H1 (cell line): ENCODE data around the gene TP53BP2. TPM values are rescaled to one million over a fixed set of nuclear protein-coding genes. Genes with fewer than 3 reads are reported as not detected.

ENCODE experiments used
- CTBP2 ChIP-seq: IDR thresholded peaks from 2 replicates; pipeline ENCODE4 v1.7.0; 2011; ENCODE audit warnings: borderline replicate concordance, mild to moderate bottlenecking, moderate library complexity, mixed read lengths, low read length; ENCODE audit not compliant: insufficient read depth, insufficient read length
- NRF1 ChIP-seq: IDR thresholded peaks from 2 replicates; pipeline ENCODE4 v1.6.1; 2011; ENCODE audit warnings: mild to moderate bottlenecking, low read depth, low read length, improper control_type of control experiment
- RNF2 ChIP-seq: fragments of 200-900, 300-1000 bp; sonication (generic); IDR thresholded peaks from 2 replicates; pipeline ENCODE4 v1.7.1; 2016; ENCODE audit warnings: borderline replicate concordance, low read depth, mild to moderate bottlenecking, antibody characterized with exemption, low read length; ENCODE audit not compliant: poor library complexity, severe bottlenecking; ENCODE audit errors: missing control alignments
- polyA plus RNA-seq, 7 experiments: library from polyadenylated mRNA; depleted of rRNA in 3 of 7; stranded (reverse) in 5 of 7; unstranded in 2 of 7; fragments of >200 nt in 5 of 7; fragments of 200-250 nt in 2 of 7; gene quantifications; 1 replicate in 5 of 7; 2 replicates in 1 of 7; 4 replicates in 1 of 7; pipeline versions ENCODE4 v1.2.1 to v1.2.3, GENCODE V29; 2011 to 2013; ENCODE audit warnings: missing spikeins in 2 of 7, mixed read lengths in 2 of 7
- total RNA-seq: library from RNA; stranded (reverse); fragmentation: NEBNext Ultra II Directional; extraction: Animal tissue kit (Norgen Biotek cat#: 25700); gene quantifications from 2 replicates; pipeline ENCODE4 v1.2.1, GENCODE V29; 2021

Gene TP53BP2
- total and polyA plus RNA-seq, 2 of the 8 experiments (the other 6 are each of a cell fraction or from before 2014, with no cell fraction given): 18.0 to 38.7 TPM

DNA sequence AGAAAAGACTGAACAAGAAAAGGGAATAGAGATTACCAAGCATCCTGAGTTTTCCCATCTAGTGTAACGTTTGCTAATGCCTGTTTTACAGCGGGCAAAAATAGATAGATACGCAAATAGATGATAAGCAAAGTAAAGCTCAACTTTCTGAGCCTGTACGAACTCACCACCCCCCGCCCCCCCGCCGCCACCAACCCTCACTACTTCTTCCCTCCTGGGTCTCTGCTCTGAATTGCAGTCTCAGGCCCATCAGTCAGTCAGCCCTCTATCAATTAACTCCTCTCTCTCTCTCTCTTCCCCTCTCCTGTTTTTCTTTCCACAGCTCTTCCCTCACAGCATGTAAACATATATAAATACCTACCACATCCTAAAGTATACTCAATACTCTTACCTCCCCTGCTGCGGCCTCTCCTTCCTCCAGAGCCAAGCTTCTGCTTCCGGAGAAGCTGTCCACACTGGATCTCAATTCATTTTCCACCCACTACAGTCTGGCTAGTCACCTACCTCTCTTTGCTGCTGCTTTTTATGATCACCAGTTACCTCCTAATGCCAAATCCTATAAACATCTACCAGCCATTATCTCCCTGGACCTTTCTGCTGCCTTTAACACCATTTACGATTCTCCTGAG, 68.8 kb downstream of the TP53BP2 start (continued):
- TF ChIP-seq RNF2 (no peak), CTBP2 (no peak), NRF1 (no peak)
